Measurements from ENCODE around the gene SCUBE1.

- TF ChIP-seq CTCF (IDR thresholded peaks at IDR 0.05) (no peak), POLR2A (IDR thresholded peaks at IDR 0.05) (no peak)
Measured at GRCh38 chr22:43270314-43270908, 72.8 kb downstream of the SCUBE1 start.

Data from thyroid gland (tissue), 4 donors.